ENCODE data around the gene APOL4.
"Not testable (repeated sequence)": the region's sequence is repeated elsewhere in the genome, so short reads cannot be mapped to it uniquely, and the experiment has no call there.

APOL4 gene

GRCh38 chr22:36209488-36209908, 7.9 kb upstream of the APOL4 start:
- not testable (repeated sequence) for DNase-seq (ENCODE audit: extremely low read depth in 1 of 2, low read depth in 1 of 2)

GRCh38 chr22:36208914-36209313, 7.3 kb upstream of the APOL4 start:
- no peak for DNase-seq (ENCODE audit: extremely low read depth in 1 of 2, low read depth in 1 of 2)

GRCh38 chr22:36208162-36208765, 6.7 kb upstream of the APOL4 start:
- no peak for DNase-seq (ENCODE audit: extremely low read depth in 1 of 2, low read depth in 1 of 2)

- no peak for DNase-seq (ENCODE audit: extremely low read depth in 1 of 2, low read depth in 1 of 2)
Measured at GRCh38 chr22:36206255-36206654, 4.6 kb upstream of the APOL4 start.

- not testable (repeated sequence) for DNase-seq (ENCODE audit: extremely low read depth in 1 of 2, low read depth in 1 of 2)
Measured at GRCh38 chr22:36205573-36205972, 4.0 kb upstream of the APOL4 start.

- DNase-seq (ENCODE audit: extremely low read depth in 1 of 2, low read depth in 1 of 2), result no peak
Measured at GRCh38 chr22:36204632-36205015, 3.0 kb upstream of the APOL4 start.

- DNase-seq (ENCODE audit: extremely low read depth in 1 of 2, low read depth in 1 of 2), result no peak
Measured at GRCh38 chr22:36204001-36204631, 2.5 kb upstream of the APOL4 start.

- not testable (repeated sequence) for DNase-seq (ENCODE audit: extremely low read depth in 1 of 2, low read depth in 1 of 2)
Measured at GRCh38 chr22:36203441-36203840, 1.8 kb upstream of the APOL4 start.

GRCh38 chr22:36202906-36203305, 1.3 kb upstream of the APOL4 start:
- not testable (repeated sequence) for DNase-seq (ENCODE audit: extremely low read depth in 1 of 2, low read depth in 1 of 2)

- not testable (repeated sequence) for DNase-seq (ENCODE audit: extremely low read depth in 1 of 2, low read depth in 1 of 2)
Measured at GRCh38 chr22:36201025-36201424, 584 bp downstream of the APOL4 start.

- no peak for DNase-seq (ENCODE audit: extremely low read depth in 1 of 2, low read depth in 1 of 2)
Measured at GRCh38 chr22:36199001-36199551, 2.5 kb downstream of the APOL4 start.

GRCh38 chr22:36198536-36198935, 3.1 kb downstream of the APOL4 start:
- DNase-seq (ENCODE audit: extremely low read depth in 1 of 2, low read depth in 1 of 2), result no peak

GRCh38 chr22:36197514-36198146, 4.0 kb downstream of the APOL4 start:
- peak in 1 of 2 donors; percentile 45 for DNase-seq (ENCODE audit: extremely low read depth in 1 of 2, low read depth in 1 of 2)

GRCh38 chr22:36197065-36197440, 4.6 kb downstream of the APOL4 start:
- DNase-seq (ENCODE audit: extremely low read depth in 1 of 2, low read depth in 1 of 2), result no peak

GRCh38 chr22:36196254-36197064, 5.2 kb downstream of the APOL4 start:
- DNase-seq (ENCODE audit: extremely low read depth in 1 of 2, low read depth in 1 of 2), result no peak

GRCh38 chr22:36194971-36195370, 6.6 kb downstream of the APOL4 start:
- peak in 1 of 2 donors; percentile 36 for DNase-seq (ENCODE audit: extremely low read depth in 1 of 2, low read depth in 1 of 2)

GRCh38 chr22:36194385-36194784, 7.2 kb downstream of the APOL4 start:
- no peak for DNase-seq (ENCODE audit: extremely low read depth in 1 of 2, low read depth in 1 of 2)

GRCh38 chr22:36193577-36193976, 8.0 kb downstream of the APOL4 start:
- no peak for DNase-seq (ENCODE audit: extremely low read depth in 1 of 2, low read depth in 1 of 2)

GRCh38 chr22:36193171-36193570, 8.4 kb downstream of the APOL4 start:
- DNase-seq (ENCODE audit: extremely low read depth in 1 of 2, low read depth in 1 of 2), result no peak

- no peak for DNase-seq (ENCODE audit: extremely low read depth in 1 of 2, low read depth in 1 of 2)
Measured at GRCh38 chr22:36192542-36192941, 9.1 kb downstream of the APOL4 start.

All from stimulated activated CD8-positive, alpha-beta memory T cell treated with anti-CD3 and anti-CD28 coated beads, Interleukin-7, amount 100 ng/mL, for 48 hours (primary cell).